GDM1 (cell line): ENCODE measurements around the gene NAPA.
A peak's percentile ranks its signal among the peaks of the same experiment; 100 is the strongest.
"Not testable (repeated sequence)": the region's sequence is repeated elsewhere in the genome, so short reads cannot be mapped to it uniquely, and the experiment has no call there.

Experiments
- DNase-seq: peaks from one replicate; lab custom pipeline; 2025; lab: John Stamatoyannopoulos, UW

Gene NAPA

GRCh38 chr19:47486220-47486619, 28.6 kb downstream of the NAPA start:
- not testable (repeated sequence) for DNase-seq

GRCh38 chr19:47485210-47485609, 29.7 kb downstream of the NAPA start:
- DNase-seq = no peak

- peak; percentile 88 for DNase-seq
Measured at GRCh38 chr19:47483800-47484690, 30.8 kb downstream of the NAPA start, which contains the start of gene KPTN. TSS of gene KPTN (minus strand) at chr19:47484219. CDS start at chr19:47484160, 59 bp downstream.

GRCh38 chr19:47483200-47483599, 31.7 kb downstream of the NAPA start:
- DNase-seq = no peak

- DNase-seq = no peak
Measured at GRCh38 chr19:47481460-47482052, 33.3 kb downstream of the NAPA start.

GRCh38 chr19:47480658-47481057, 34.2 kb downstream of the NAPA start:
- no peak for DNase-seq

- no peak for DNase-seq
Measured at GRCh38 chr19:47479701-47480503, 35.0 kb downstream of the NAPA start.

- no peak for DNase-seq
Measured at GRCh38 chr19:47476438-47476972, 38.4 kb downstream of the NAPA start.

- DNase-seq = no peak
Measured at GRCh38 chr19:47475465-47475864, 39.4 kb downstream of the NAPA start.

GRCh38 chr19:47473336-47473735, 41.5 kb downstream of the NAPA start:
- no peak for DNase-seq

- DNase-seq = peak; percentile 60
Measured at GRCh38 chr19:47471733-47472457, 43.0 kb downstream of the NAPA start, which contains the start of gene SLC8A2. TSS of gene SLC8A2 (minus strand) at chr19:47471893. CDS start at chr19:47466403, 5,490 bp downstream.

GRCh38 chr19:47471381-47471732, 43.5 kb downstream of the NAPA start:
- DNase-seq = no peak

- no peak for DNase-seq
Measured at GRCh38 chr19:47470447-47471195, 44.2 kb downstream of the NAPA start.

- DNase-seq = no peak
Measured at GRCh38 chr19:47469719-47470118, 45.1 kb downstream of the NAPA start.

- DNase-seq = no peak
Measured at GRCh38 chr19:47469363-47469700, 45.5 kb downstream of the NAPA start.

GRCh38 chr19:47467914-47468313, 46.9 kb downstream of the NAPA start:
- no peak for DNase-seq

- no peak for DNase-seq
Measured at GRCh38 chr19:47465957-47466356, 48.9 kb downstream of the NAPA start.

- DNase-seq = no peak
Measured at GRCh38 chr19:47464675-47465419, 50.0 kb downstream of the NAPA start.

- no peak for DNase-seq
Measured at GRCh38 chr19:47461876-47462275, 53.0 kb downstream of the NAPA start.

- DNase-seq = no peak
Measured at GRCh38 chr19:47459477-47459876, 55.4 kb downstream of the NAPA start.
